ENCODE measurements around the gene FBXW11.

DNA sequence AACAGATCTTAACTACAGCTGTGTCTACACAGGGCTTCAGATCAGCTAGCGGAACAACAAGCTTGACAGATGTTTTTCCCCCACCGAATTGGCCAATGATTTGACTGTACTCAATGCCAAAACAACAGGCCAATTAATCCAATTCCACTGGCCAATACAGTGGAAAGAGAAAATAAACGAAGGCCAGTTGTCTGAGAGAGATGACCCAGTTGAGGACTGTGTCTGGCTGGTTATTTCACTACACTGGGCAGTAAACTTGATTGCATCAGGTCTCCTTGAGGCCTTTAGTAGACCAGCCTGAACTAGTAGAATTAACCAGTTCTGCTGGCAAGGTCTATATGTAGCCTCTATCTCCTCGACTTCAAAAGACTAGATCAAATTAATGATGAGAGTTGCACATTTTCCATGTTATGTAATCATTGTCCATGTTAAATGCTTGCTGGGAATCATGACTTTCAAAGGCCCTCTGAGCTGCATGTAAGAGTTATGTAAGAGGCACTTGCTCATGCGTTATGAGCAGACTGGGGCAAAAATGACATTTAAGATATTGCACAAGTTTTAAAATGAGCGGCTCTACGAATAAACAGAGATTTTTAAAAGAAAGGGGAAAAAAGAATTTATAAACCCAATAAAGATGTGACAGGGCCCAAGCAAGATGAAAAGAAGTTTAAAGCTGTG lies 192.5 kb downstream of the FBXW11 start:
- TF ChIP-seq POLR2A (IDR thresholded peaks at IDR 0.05; ENCODE audit: low read length) = no peak
- no peak for TF ChIP-seq GATA1 (IDR thresholded peaks at IDR 0.05; ENCODE audit: low read depth, low read length)

Data from erythroblast (primary cell).